DOHH2 (cell line): ENCODE measurements around the gene LAT.

Source experiments
- H3F3A ChIP-seq: fragments of 200-600 bp; sonication (generic), shearing (Covaris generic); 2 replicates; pipeline ENCODE4 v1.6.0; 2016; ENCODE audit warnings: antibody characterized with exemption, mild to moderate bottlenecking; ENCODE audit not compliant: control insufficient read depth, insufficient read depth
- H3K27ac ChIP-seq: fragments of 200-600 bp; sonication (generic); 2 replicates; pipeline ENCODE4 v1.5.1; 2014; ENCODE audit warnings: low read depth, mild to moderate bottlenecking, low read length, moderate library complexity
- H3K27me3 ChIP-seq: fragments of 200-600 bp; sonication (generic); 2 replicates; pipeline ENCODE4 v1.6.1; 2014; ENCODE audit warnings: mild to moderate bottlenecking, low read length, mixed read lengths; ENCODE audit not compliant: control insufficient read depth
- H3K36me3 ChIP-seq: fragments of 200-600 bp; sonication (generic); 2 replicates; pipeline ENCODE4 v1.6.1; 2014; ENCODE audit warnings: mild to moderate bottlenecking, low read length, moderate library complexity, mixed read lengths; ENCODE audit not compliant: control insufficient read depth
- H3K4me1 ChIP-seq: fragments of 200-600 bp; sonication (generic); 2 replicates; pipeline ENCODE4 v1.6.1; 2014; ENCODE audit warnings: mild to moderate bottlenecking, low read length, mixed read lengths; ENCODE audit not compliant: control insufficient read depth
- H3K4me2 ChIP-seq: fragments of 200-600 bp; sonication (generic); 2 replicates; pipeline ENCODE4 v1.6.0; 2014; ENCODE audit warnings: mild to moderate bottlenecking, low read length, moderate library complexity
- H3K4me3 ChIP-seq: fragments of 200-600 bp; sonication (generic); 2 replicates; pipeline ENCODE4 v1.5.1; 2014; ENCODE audit warnings: mild to moderate bottlenecking, low read length, mixed read lengths
- H3K79me2 ChIP-seq: fragments of 200-600 bp; sonication (generic); 2 replicates; pipeline ENCODE4 v1.6.1; 2014; ENCODE audit warnings: mild to moderate bottlenecking, low read length, mixed read lengths; ENCODE audit not compliant: control insufficient read depth
- H3K9me2 ChIP-seq: fragments of 200-600 bp; sonication (generic); replicated peaks from 2 replicates; pipeline ENCODE4 v1.6.1; 2014; ENCODE audit warnings: mild to moderate bottlenecking, low read length, mixed read lengths; ENCODE audit not compliant: control insufficient read depth
- H3K9me3 ChIP-seq: fragments of 200-600 bp; sonication (generic); 2 replicates; pipeline ENCODE4 v1.6.1; 2014; ENCODE audit warnings: antibody characterized with exemption, low read length, mixed read lengths; ENCODE audit not compliant: control insufficient read depth, insufficient read depth
- H4K20me1 ChIP-seq: fragments of 200-600 bp; sonication (generic); 2 replicates; pipeline ENCODE4 v1.6.0; 2014; ENCODE audit warnings: low read depth, mild to moderate bottlenecking, antibody characterized with exemption, low read length, moderate library complexity; ENCODE audit not compliant: control insufficient read depth, insufficient read depth
- EZH2phosphoT487 ChIP-seq: fragments of 200-600 bp; sonication (generic); IDR thresholded peaks from 2 replicates; pipeline ENCODE4 v1.6.1; 2017; ENCODE audit warnings: borderline replicate concordance, mild to moderate bottlenecking, antibody characterized with exemption, low read length, moderate library complexity, mixed read lengths
- TF ChIP-seq, protein P1 (sequence below): fragments of 200-600 bp; sonication (generic); IDR thresholded peaks from one replicate; pipeline ENCODE4 v1.5.1; 2014; ENCODE audit warnings: antibody characterized with exemption, mild to moderate bottlenecking, low read depth, low read length; ENCODE audit not compliant: poor library complexity, severe bottlenecking

LAT gene

DNA sequence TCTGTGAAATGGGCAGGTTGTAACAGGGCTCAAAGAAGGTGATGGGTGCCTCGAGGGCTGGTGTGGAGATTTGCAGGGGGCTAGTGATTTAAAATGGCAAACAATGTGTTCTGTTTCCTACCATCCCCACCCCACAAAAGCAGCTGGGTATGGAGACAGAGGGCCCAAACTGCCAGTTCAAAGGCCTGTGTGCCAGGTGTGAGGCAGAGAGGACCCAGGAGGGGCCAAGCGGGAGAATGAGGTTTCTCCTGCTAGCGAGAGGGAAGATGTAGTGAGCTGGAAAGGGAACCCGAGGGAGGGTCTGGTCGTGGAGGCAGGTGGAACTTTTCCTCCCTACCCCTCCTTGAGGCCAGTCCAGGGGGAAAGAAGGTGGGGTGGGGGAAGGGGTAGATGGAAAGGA is 39.4 kb downstream of the LAT start:
- H3K27ac ChIP-seq: no peak overlapping the region
- no peaks in the 10 kb centered on the region for H4K20me1 ChIP-seq
- no peaks in the 10 kb centered on the region for H3K36me3 ChIP-seq
- no peaks in the 10 kb centered on the region for H3K9me3 ChIP-seq
- H3F3A ChIP-seq: no peaks in the 10 kb centered on the region
- no peak overlapping the region for H3K4me3 ChIP-seq
- H3K27me3 ChIP-seq: peaks cover 11% of the 10 kb centered on the region
- H3K4me2 ChIP-seq: no peak overlapping the region
- TF ChIP-seq EZH2phosphoT487: no peak
- TF ChIP-seq, protein P1, sequence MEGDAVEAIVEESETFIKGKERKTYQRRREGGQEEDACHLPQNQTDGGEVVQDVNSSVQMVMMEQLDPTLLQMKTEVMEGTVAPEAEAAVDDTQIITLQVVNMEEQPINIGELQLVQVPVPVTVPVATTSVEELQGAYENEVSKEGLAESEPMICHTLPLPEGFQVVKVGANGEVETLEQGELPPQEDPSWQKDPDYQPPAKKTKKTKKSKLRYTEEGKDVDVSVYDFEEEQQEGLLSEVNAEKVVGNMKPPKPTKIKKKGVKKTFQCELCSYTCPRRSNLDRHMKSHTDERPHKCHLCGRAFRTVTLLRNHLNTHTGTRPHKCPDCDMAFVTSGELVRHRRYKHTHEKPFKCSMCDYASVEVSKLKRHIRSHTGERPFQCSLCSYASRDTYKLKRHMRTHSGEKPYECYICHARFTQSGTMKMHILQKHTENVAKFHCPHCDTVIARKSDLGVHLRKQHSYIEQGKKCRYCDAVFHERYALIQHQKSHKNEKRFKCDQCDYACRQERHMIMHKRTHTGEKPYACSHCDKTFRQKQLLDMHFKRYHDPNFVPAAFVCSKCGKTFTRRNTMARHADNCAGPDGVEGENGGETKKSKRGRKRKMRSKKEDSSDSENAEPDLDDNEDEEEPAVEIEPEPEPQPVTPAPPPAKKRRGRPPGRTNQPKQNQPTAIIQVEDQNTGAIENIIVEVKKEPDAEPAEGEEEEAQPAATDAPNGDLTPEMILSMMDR: no peak
- H3K79me2 ChIP-seq: no peaks in the 10 kb centered on the region
- no peaks in the 10 kb centered on the region for H3K9me2 ChIP-seq
- H3K4me1 ChIP-seq: no peaks in the 10 kb centered on the region

DNA sequence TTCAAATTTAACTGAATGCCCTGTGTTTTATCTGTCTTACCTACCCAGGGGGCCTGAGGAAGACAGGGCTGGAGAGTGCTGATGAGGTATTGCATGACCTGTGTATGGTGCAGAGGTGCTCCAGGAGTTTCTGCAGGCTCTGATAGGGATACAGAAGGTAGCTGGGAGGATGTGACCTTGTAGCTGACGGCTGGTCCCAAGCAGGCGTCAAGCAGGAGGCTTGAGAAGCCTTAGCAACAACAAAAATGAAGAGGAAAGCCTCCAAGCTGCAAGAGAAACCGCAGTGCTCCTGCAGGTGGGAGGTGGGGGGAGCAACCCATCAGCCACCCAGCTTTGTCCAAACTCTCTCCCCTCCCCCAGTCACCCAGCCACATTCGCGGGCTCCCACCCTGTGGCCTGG is 40.4 kb downstream of the LAT start:
- H3K4me1 ChIP-seq: no peaks in the 10 kb centered on the region
- TF ChIP-seq, protein P1: no peak
- no peak for TF ChIP-seq EZH2phosphoT487
- H3K36me3 ChIP-seq: no peaks in the 10 kb centered on the region
- H3K9me3 ChIP-seq: no peaks in the 10 kb centered on the region
- H3K4me2 ChIP-seq: no peak overlapping the region
- no peaks in the 10 kb centered on the region for H3K79me2 ChIP-seq
- H3F3A ChIP-seq: no peaks in the 10 kb centered on the region
- no peak overlapping the region for H3K4me3 ChIP-seq
- peaks cover 13% of the 10 kb centered on the region for H3K27me3 ChIP-seq
- no peaks in the 10 kb centered on the region for H3K9me2 ChIP-seq
- no peak overlapping the region for H3K27ac ChIP-seq
- no peaks in the 10 kb centered on the region for H4K20me1 ChIP-seq

DNA sequence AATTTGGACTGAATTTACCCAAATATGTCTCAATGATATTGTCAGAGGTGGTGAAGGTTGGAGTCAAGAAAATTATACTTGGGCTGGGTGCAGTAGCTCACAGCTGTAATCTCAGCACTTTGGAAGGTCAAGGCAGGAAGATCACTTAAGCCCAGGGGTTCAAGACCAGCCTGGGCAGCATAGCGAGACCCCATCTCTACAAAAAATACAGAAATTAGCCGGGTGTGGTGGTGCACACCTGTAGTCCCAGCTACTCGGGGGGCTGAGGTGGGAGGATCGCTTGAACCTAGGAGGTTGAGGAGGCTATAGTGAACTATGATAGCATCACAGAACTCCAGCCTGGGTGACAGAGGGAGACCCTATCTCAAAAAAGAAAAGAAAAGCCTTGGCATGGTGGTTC is 40.9 kb downstream of the LAT start:
- Histone ChIP-seq H3K4me2 (no peak overlapping the region), H4K20me1 (no peaks in the 10 kb centered on the region), H3K79me2 (no peaks in the 10 kb centered on the region), H3K27ac (no peak overlapping the region), H3K4me3 (no peak overlapping the region), H3K9me3 (no peaks in the 10 kb centered on the region), H3K9me2 (no peaks in the 10 kb centered on the region), H3K27me3 (peaks cover 13% of the 10 kb centered on the region), H3F3A (no peaks in the 10 kb centered on the region), H3K36me3 (no peaks in the 10 kb centered on the region), H3K4me1 (no peaks in the 10 kb centered on the region)
- TF ChIP-seq, protein P1: no peak
- no peak for TF ChIP-seq EZH2phosphoT487
